Activated naive CD4-positive, alpha-beta T cell treated with anti-CD3 and anti-CD28 coated beads for 36 hours (primary cell): ENCODE results near the gene SYT1. TPM values are rescaled to one million over a fixed set of nuclear protein-coding genes. Genes with fewer than 3 reads are reported as not detected.

Experiments used
- CTCF ChIA-PET: fragments of 350-600 bp; sonication (Branson Sonifier 250); formaldehyde crosslinking; loops from one replicate; lab custom pipeline; 2021; ENCODE audit warnings: antibody characterized with exemption; lab: Charles Lee
- DNase-seq: peaks from one replicate; pipeline ENCODE4 v3.0.0-alpha.2; 2020
- H3K27ac Mint-ChIP-seq: one replicate; pipeline ENCODE4 v1.8.0; 2021; ENCODE audit warnings: mild to moderate bottlenecking, mixed read lengths
- H3K27me3 Mint-ChIP-seq: one replicate; pipeline ENCODE4 v1.8.0; 2021; ENCODE audit warnings: low read depth, mixed read lengths
- H3K36me3 Mint-ChIP-seq: one replicate; pipeline ENCODE4 v1.8.0; 2021; ENCODE audit warnings: low read depth, mixed read lengths
- H3K4me1 Mint-ChIP-seq: one replicate; pipeline ENCODE4 v1.8.0; 2021; ENCODE audit warnings: low read depth, mixed read lengths
- H3K4me3 Mint-ChIP-seq: one replicate; pipeline ENCODE4 v1.8.0; 2021; ENCODE audit warnings: mild to moderate bottlenecking, moderate library complexity, mixed read lengths
- H3K9me3 Mint-ChIP-seq: one replicate; pipeline ENCODE4 v1.8.0; 2021; ENCODE audit warnings: mixed read lengths
- intact Hi-C: fragments of 100-400 bp; cut with micrococcal nuclease; formaldehyde crosslinking; loops from one replicate; pipeline ENCODE4 v1.15.1; 2023
- total RNA-seq, 2 experiments: library from RNA; stranded (reverse); gene quantifications; one replicate each; pipeline ENCODE4 v1.2.3, GENCODE V29; 2021

The SYT1 gene
- total RNA-seq, 2 experiments from 2014 or later: not detected

- no peaks in the 10 kb centered on the region for H3K36me3 Mint-ChIP-seq
- DNase-seq: no peak
- peaks cover 2% of the 10 kb centered on the region for H3K27me3 Mint-ChIP-seq
- no peaks in the 10 kb centered on the region for H3K9me3 Mint-ChIP-seq
- H3K4me3 Mint-ChIP-seq: no peak overlapping the region
- intact Hi-C loops: no loop called here
- no peak overlapping the region for H3K27ac Mint-ChIP-seq
- H3K4me1 Mint-ChIP-seq: no peaks in the 10 kb centered on the region
- CTCF ChIA-PET: no interaction called here
These were observed 473.2 kb downstream of the SYT1 start for GRCh38 chr12:79337662-79338290.

GRCh38 chr12:79344855-79345847 is 480.6 kb downstream of the SYT1 start:
- DNase-seq: peak; percentile 36
- H3K36me3 Mint-ChIP-seq: no peaks in the 10 kb centered on the region
- intact Hi-C loops: loop anchor here (10.0 kb wide), 1 partner anchor 1340 kb away; no protein-coding TSS in a partner anchor

GRCh38 chr12:79347866-79348265 is 483.3 kb downstream of the SYT1 start:
- DNase-seq: no peak
- H3K27ac Mint-ChIP-seq: no peak overlapping the region
- no peaks in the 10 kb centered on the region for H3K36me3 Mint-ChIP-seq
- H3K4me3 Mint-ChIP-seq: no peak overlapping the region
- H3K4me1 Mint-ChIP-seq: no peaks in the 10 kb centered on the region
- no peaks in the 10 kb centered on the region for H3K27me3 Mint-ChIP-seq
- peaks cover 2% of the 10 kb centered on the region for H3K9me3 Mint-ChIP-seq
- CTCF ChIA-PET: no interaction called here
- intact Hi-C loops: loop anchor here (10.0 kb wide), 1 partner anchor 1343 kb away; no protein-coding TSS in a partner anchor

More at GRCh38 chr12:79344855-79345847, 480.6 kb downstream of the SYT1 start:
- no peak overlapping the region for H3K4me3 Mint-ChIP-seq
- peaks cover 2% of the 10 kb centered on the region for H3K27me3 Mint-ChIP-seq
- no peak overlapping the region for H3K27ac Mint-ChIP-seq
- H3K9me3 Mint-ChIP-seq: peaks cover 2% of the 10 kb centered on the region
- no peaks in the 10 kb centered on the region for H3K4me1 Mint-ChIP-seq
- CTCF ChIA-PET: no interaction called here

- CTCF ChIA-PET: no interaction called here
- intact Hi-C loops: no loop called here
- no peak for DNase-seq
- no peak overlapping the region for H3K27ac Mint-ChIP-seq
- no peaks in the 10 kb centered on the region for H3K36me3 Mint-ChIP-seq
- no peak overlapping the region for H3K4me3 Mint-ChIP-seq
- no peaks in the 10 kb centered on the region for H3K27me3 Mint-ChIP-seq
- no peaks in the 10 kb centered on the region for H3K4me1 Mint-ChIP-seq
- H3K9me3 Mint-ChIP-seq: peaks cover 2% of the 10 kb centered on the region
These were observed 486.7 kb downstream of the SYT1 start for GRCh38 chr12:79351251-79351650.

GRCh38 chr12:79356216-79356615 is 491.6 kb downstream of the SYT1 start:
- no peaks in the 10 kb centered on the region for H3K27me3 Mint-ChIP-seq
- CTCF ChIA-PET: no interaction called here

GRCh38 chr12:79357048-79357447 is 492.5 kb downstream of the SYT1 start:
- Mint-ChIP-seq H3K27ac (no peak overlapping the region), H3K4me3 (no peak overlapping the region), H3K4me1 (no peaks in the 10 kb centered on the region), H3K27me3 (no peaks in the 10 kb centered on the region), H3K9me3 (no peaks in the 10 kb centered on the region), H3K36me3 (no peaks in the 10 kb centered on the region)
- intact Hi-C loops: no loop called here
- CTCF ChIA-PET: no interaction called here
- no peak for DNase-seq

More at GRCh38 chr12:79356216-79356615, 491.6 kb downstream of the SYT1 start:
- Mint-ChIP-seq H3K4me3 (no peak overlapping the region), H3K36me3 (no peaks in the 10 kb centered on the region), H3K4me1 (no peaks in the 10 kb centered on the region), H3K27ac (no peak overlapping the region), H3K9me3 (no peaks in the 10 kb centered on the region)
- no peak for DNase-seq
- intact Hi-C loops: no loop called here

- Mint-ChIP-seq H3K4me1 (no peaks in the 10 kb centered on the region), H3K9me3 (no peaks in the 10 kb centered on the region), H3K36me3 (no peaks in the 10 kb centered on the region), H3K27ac (no peak overlapping the region), H3K27me3 (no peaks in the 10 kb centered on the region), H3K4me3 (no peak overlapping the region)
- intact Hi-C loops: no loop called here
- no peak for DNase-seq
- CTCF ChIA-PET: no interaction called here
These were observed 494.2 kb downstream of the SYT1 start for GRCh38 chr12:79358716-79359300.

- no peak for DNase-seq
- Mint-ChIP-seq H3K27ac (no peak overlapping the region), H3K4me1 (no peaks in the 10 kb centered on the region), H3K36me3 (no peaks in the 10 kb centered on the region), H3K4me3 (no peak overlapping the region), H3K27me3 (no peaks in the 10 kb centered on the region), H3K9me3 (no peaks in the 10 kb centered on the region)
- CTCF ChIA-PET: no interaction called here
- intact Hi-C loops: no loop called here
These were observed 495.7 kb downstream of the SYT1 start for GRCh38 chr12:79360286-79360685.

- intact Hi-C loops: no loop called here
- no peaks in the 10 kb centered on the region for H3K36me3 Mint-ChIP-seq
- no peak for DNase-seq
- H3K9me3 Mint-ChIP-seq: no peaks in the 10 kb centered on the region
- H3K27ac Mint-ChIP-seq: no peak overlapping the region
- no peaks in the 10 kb centered on the region for H3K4me1 Mint-ChIP-seq
- CTCF ChIA-PET: no interaction called here
- H3K27me3 Mint-ChIP-seq: no peaks in the 10 kb centered on the region
- no peak overlapping the region for H3K4me3 Mint-ChIP-seq
These were observed 496.4 kb downstream of the SYT1 start for GRCh38 chr12:79360936-79361335.

GRCh38 chr12:79364197-79364596 is 499.6 kb downstream of the SYT1 start:
- H3K4me3 Mint-ChIP-seq: no peak overlapping the region
- no peaks in the 10 kb centered on the region for H3K27me3 Mint-ChIP-seq
- no peak for DNase-seq
- H3K27ac Mint-ChIP-seq: no peak overlapping the region
- CTCF ChIA-PET: no interaction called here
- no peaks in the 10 kb centered on the region for H3K4me1 Mint-ChIP-seq
- no peaks in the 10 kb centered on the region for H3K36me3 Mint-ChIP-seq
- intact Hi-C loops: no loop called here
- no peaks in the 10 kb centered on the region for H3K9me3 Mint-ChIP-seq

- H3K36me3 Mint-ChIP-seq: no peaks in the 10 kb centered on the region
- H3K27me3 Mint-ChIP-seq: no peaks in the 10 kb centered on the region
- CTCF ChIA-PET: no interaction called here
- H3K27ac Mint-ChIP-seq: no peak overlapping the region
- H3K4me3 Mint-ChIP-seq: no peak overlapping the region
- H3K4me1 Mint-ChIP-seq: no peaks in the 10 kb centered on the region
- intact Hi-C loops: no loop called here
- H3K9me3 Mint-ChIP-seq: no peaks in the 10 kb centered on the region
- DNase-seq: no peak
These were observed 501.8 kb downstream of the SYT1 start for GRCh38 chr12:79366374-79366773.

GRCh38 chr12:79367032-79367589 is 502.5 kb downstream of the SYT1 start:
- Mint-ChIP-seq H3K9me3 (no peaks in the 10 kb centered on the region), H3K4me1 (no peaks in the 10 kb centered on the region), H3K4me3 (no peak overlapping the region), H3K36me3 (no peaks in the 10 kb centered on the region), H3K27me3 (no peaks in the 10 kb centered on the region), H3K27ac (no peak overlapping the region)
- CTCF ChIA-PET: interaction anchor here (0.7 kb wide), 1 partner anchor 165 kb away, joined by 3 read pairs; no protein-coding TSS in a partner anchor
- intact Hi-C loops: no loop called here
- DNase-seq: no peak
